SHP77 (cell line): Measurements from ENCODE around the gene UBE2J1.
"Not testable (repeated sequence)": the region's sequence is repeated elsewhere in the genome, so short reads cannot be mapped to it uniquely, and the experiment has no call there.

ENCODE experiments used
- DNase-seq, 2 experiments: peaks; one replicate each; lab custom pipeline; 2025; lab: John Stamatoyannopoulos, UW

The UBE2J1 gene

GRCh38 chr6:89320012-89320559 lies 32.4 kb downstream of the UBE2J1 start:
- no peak for DNase-seq

- no peak for DNase-seq
Measured at GRCh38 chr6:89317067-89317466, 35.5 kb downstream of the UBE2J1 start.

- DNase-seq: no peak
Measured at GRCh38 chr6:89315249-89315885, 37.2 kb downstream of the UBE2J1 start, which contains the start of gene GABRR2. GABRR2 (minus strand) TSS chr6:89315299; CDS start chr6:89315165, 134 bp downstream.

GRCh38 chr6:89314692-89315091 lies 37.8 kb downstream of the UBE2J1 start:
- DNase-seq: no peak

- DNase-seq: no peak
Measured at GRCh38 chr6:89313006-89313405, 39.5 kb downstream of the UBE2J1 start.

GRCh38 chr6:89311853-89312531 lies 40.5 kb downstream of the UBE2J1 start:
- DNase-seq: peak; percentile 52 to 63

GRCh38 chr6:89311530-89311852 lies 41.0 kb downstream of the UBE2J1 start:
- DNase-seq: no peak

- DNase-seq: peak in 1 of 2 experiments; percentile 5
Measured at GRCh38 chr6:89310929-89311328, 41.6 kb downstream of the UBE2J1 start.

- no peak for DNase-seq
Measured at GRCh38 chr6:89308525-89309395, 43.8 kb downstream of the UBE2J1 start.

GRCh38 chr6:89304517-89304916 lies 48.0 kb downstream of the UBE2J1 start:
- DNase-seq: not testable (repeated sequence)

GRCh38 chr6:89302936-89303335 lies 49.6 kb downstream of the UBE2J1 start:
- no peak for DNase-seq

GRCh38 chr6:89302195-89302770 lies 50.2 kb downstream of the UBE2J1 start:
- DNase-seq: no peak

GRCh38 chr6:89301586-89302194 lies 50.8 kb downstream of the UBE2J1 start:
- DNase-seq: no peak

- DNase-seq: peak; percentile 23 to 51
Measured at GRCh38 chr6:89299466-89299850, 53.1 kb downstream of the UBE2J1 start.

GRCh38 chr6:89298680-89299465 lies 53.6 kb downstream of the UBE2J1 start:
- peak; percentile 15 to 38 for DNase-seq

- peak; percentile 81 to 85 for DNase-seq
Measured at GRCh38 chr6:89297695-89298351, 54.7 kb downstream of the UBE2J1 start.

GRCh38 chr6:89295981-89296380 lies 56.5 kb downstream of the UBE2J1 start:
- DNase-seq: no peak

- DNase-seq: not testable (repeated sequence)
Measured at GRCh38 chr6:89295116-89295515, 57.4 kb downstream of the UBE2J1 start.

GRCh38 chr6:89291256-89291819 lies 61.2 kb downstream of the UBE2J1 start:
- DNase-seq: peak in 1 of 2 experiments; percentile 9
